ENCODE data around the gene TMEM11. TPM values are rescaled to one million over a fixed set of nuclear protein-coding genes. Genes with fewer than 3 reads are reported as not detected.

TMEM11 gene, protein sequence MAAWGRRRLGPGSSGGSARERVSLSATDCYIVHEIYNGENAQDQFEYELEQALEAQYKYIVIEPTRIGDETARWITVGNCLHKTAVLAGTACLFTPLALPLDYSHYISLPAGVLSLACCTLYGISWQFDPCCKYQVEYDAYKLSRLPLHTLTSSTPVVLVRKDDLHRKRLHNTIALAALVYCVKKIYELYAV
- 18.4 and 25.5 TPM in 2 replicates for total RNA-seq

DNA sequence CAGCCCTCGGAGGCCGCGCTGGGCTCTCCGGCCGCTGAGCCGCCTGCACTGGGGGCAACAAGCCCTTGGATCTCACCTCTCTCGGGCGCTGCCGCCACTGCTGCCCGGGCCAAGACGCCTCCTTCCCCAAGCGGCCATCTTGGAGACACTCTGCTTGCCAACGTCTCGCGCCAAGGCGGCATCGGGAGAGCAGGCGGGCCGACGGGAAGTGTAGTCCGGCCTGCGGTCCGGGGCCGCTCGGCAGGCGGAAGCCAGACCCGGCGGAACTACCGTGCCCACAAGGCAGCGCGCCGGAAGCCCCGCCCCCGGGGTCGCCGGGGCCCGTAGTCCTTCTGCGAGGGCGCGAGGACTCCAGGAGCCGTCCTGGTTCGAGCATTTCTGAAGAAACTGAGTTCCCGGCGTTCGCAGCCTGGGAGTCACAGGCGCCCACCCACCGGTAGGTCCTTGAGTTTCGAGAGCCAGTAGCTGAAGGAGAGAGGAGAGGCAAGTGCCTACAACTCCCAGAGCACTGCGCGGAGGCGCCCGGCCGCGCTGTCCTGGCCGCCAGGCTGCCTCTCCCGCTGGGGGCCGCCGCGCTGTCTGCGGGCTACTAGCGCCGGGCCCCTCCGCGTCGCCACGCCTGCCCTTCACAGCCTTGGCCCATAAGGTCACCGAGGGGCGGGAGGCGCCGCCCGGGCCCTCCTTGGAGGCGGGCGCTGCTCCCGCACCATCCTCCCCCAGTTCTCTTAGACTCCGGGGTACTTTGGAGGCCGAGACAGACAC is at the start of gene TMEM11:
TMEM11 (minus strand) TSS at position 147 of the 762 bp plus-strand sequence; CDS start at position 138, 9 bp downstream.

DNA sequence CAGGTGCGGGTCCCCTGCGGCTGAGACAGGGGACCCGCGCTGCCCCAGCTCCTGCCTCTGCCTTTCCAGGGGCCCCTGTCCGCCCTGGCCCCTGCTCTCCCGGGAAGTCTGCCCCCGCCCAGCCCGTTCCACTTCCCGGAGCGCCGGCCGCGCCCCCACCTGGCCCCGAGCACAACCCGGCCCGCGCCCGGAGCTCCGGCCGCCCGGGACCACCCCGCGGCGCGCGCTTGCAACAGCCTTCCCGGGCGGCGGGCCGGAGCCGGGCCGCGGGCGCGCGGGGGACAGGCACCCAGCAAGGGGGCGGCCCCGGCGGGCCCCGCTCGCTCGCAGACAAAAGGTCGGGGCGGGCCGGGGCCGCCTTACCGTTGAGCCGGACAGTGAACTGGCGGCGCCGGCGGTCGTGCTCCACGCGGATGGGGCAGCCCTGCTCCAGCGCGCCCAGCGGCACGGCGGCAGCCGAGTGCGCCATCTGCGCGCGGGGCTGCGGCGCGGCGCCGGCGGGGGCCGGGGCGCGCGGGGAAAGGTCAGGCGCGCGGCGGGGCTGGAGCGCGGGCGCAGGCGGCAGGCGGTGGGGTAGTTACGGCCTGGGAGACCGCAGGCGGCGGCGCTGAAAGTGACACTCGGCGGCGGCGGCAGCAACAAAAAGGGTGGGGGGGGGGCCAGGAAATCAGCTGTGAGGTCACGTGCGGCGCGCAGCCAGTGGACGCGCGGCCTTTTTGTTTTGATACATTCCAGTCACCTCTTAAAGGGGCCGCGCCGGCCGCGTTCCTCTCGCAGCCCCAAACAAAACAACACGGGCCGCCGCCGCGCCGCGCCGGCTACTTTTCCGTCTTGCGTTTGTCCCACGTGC is 39.1 kb upstream of the TMEM11 start, which contains the start of gene NATD1:
NATD1 (minus strand) TSS at position 615 of the 850 bp plus-strand sequence; CDS start at position 469, 146 bp downstream.

Small RNAs within 50 kb of the gene (small RNA-seq; reads per million reads assigned to genes)
- not detected for gene RN7SL426P (ENCODE audit: low replicate concordance)

Other genes starting within 250 kb of the TMEM11 start
- gene USP22, start 171.2 kb downstream of the TMEM11 start, total RNA-seq = 322 and 345 TPM in 2 replicates
- 12.0 and 17.9 TPM in 2 replicates for gene DHRS7B, start 87.2 kb downstream of the TMEM11 start, total RNA-seq
- gene NATD1, start 39.2 kb upstream of the TMEM11 start, total RNA-seq = 1.9 and 9.6 TPM in 2 replicates
- gene MAP2K3, start 70.5 kb upstream of the TMEM11 start, total RNA-seq = 11.6 and 32.5 TPM in 2 replicates
- under 0.01 and 0.14 TPM in 2 replicates for gene KCNJ12, start 162.2 kb upstream of the TMEM11 start, total RNA-seq